HepG2 (cell line): ENCODE data around the gene PRRT1. TPM values are rescaled to one million over a fixed set of nuclear protein-coding genes. Genes with fewer than 3 reads are reported as not detected.

Experiments used
- MTF2 ChIP-seq: sonication (generic); formaldehyde crosslinking; IDR thresholded peaks from 2 replicates; pipeline ENCODE4 v1.5.0; 2020; ENCODE audit warnings: missing genetic modification reagents, borderline replicate concordance
- POLR2AphosphoS5 ChIP-seq: IDR thresholded peaks from 2 replicates; pipeline ENCODE4 v1.6.1; 2012; ENCODE audit warnings: low read depth, low read length
- SIN3A ChIP-seq: IDR thresholded peaks from 2 replicates; pipeline ENCODE4 v1.6.1; 2011; ENCODE audit warnings: low read depth, mild to moderate bottlenecking, control low read depth, low read length, borderline replicate concordance
- ZFP37 ChIP-seq: sonication (generic); formaldehyde crosslinking; IDR thresholded peaks from 2 replicates; pipeline ENCODE4 v1.4.0; 2020; ENCODE audit warnings: missing genetic modification reagents, borderline replicate concordance
- ZNF253 ChIP-seq: sonication (generic); formaldehyde crosslinking; IDR thresholded peaks from 2 replicates; pipeline ENCODE4 v1.8.0; 2022; ENCODE audit warnings: mild to moderate bottlenecking, missing genetic modification reagents, borderline replicate concordance
- ZNF33A ChIP-seq: sonication (generic); formaldehyde crosslinking; IDR thresholded peaks from 2 replicates; pipeline ENCODE4 v1.5.1; 2020; ENCODE audit warnings: missing genetic modification reagents, mild to moderate bottlenecking, moderate library complexity, borderline replicate concordance
- polyA plus RNA-seq, 8 experiments: library from polyadenylated mRNA; depleted of rRNA in 3 of 8; stranded (reverse) in 7 of 8; unstranded in 1 of 8; fragments of >200 nt; fragmentation: Illumina TruSeq in 4 of 8; extraction: Trizol in 4 of 8; gene quantifications; 2 replicates each; pipeline versions ENCODE4 v1.2.1 to v1.2.3, GENCODE V29; 2011 to 2016; ENCODE audit warnings: low read depth in 4 of 8, missing spikeins in 1 of 8, mixed read lengths in 1 of 8; ENCODE audit not compliant: insufficient read depth in 1 of 8
- total RNA-seq, 5 experiments: library from RNA; depleted of rRNA; stranded (reverse); fragments of >200 nt; fragmentation: Illumina TruSeq; extraction: Trizol; gene quantifications; 2 replicates each; pipeline ENCODE4 v1.2.3, GENCODE V29; 2016; ENCODE audit warnings: low read depth in 1 of 5
- TF ChIP-seq, protein P1 (sequence below): sonication (generic); formaldehyde crosslinking; IDR thresholded peaks from 2 replicates; pipeline ENCODE4; 2020; ENCODE audit warnings: missing genetic modification reagents, mild to moderate bottlenecking, borderline replicate concordance
- TF ChIP-seq, protein P2 (sequence below): sonication (generic); formaldehyde crosslinking; conservative IDR thresholded peaks from 2 replicates; pipeline ENCODE4 v1.4.0; 2020; ENCODE audit warnings: mild to moderate bottlenecking, missing genetic modification reagents, moderate library complexity

Gene PRRT1
- total and polyA plus RNA-seq, 2 of the 13 experiments (the other 11 are each of a cell fraction or from before 2014, with no cell fraction given), result 0.64 to 1.4 TPM

DNA sequence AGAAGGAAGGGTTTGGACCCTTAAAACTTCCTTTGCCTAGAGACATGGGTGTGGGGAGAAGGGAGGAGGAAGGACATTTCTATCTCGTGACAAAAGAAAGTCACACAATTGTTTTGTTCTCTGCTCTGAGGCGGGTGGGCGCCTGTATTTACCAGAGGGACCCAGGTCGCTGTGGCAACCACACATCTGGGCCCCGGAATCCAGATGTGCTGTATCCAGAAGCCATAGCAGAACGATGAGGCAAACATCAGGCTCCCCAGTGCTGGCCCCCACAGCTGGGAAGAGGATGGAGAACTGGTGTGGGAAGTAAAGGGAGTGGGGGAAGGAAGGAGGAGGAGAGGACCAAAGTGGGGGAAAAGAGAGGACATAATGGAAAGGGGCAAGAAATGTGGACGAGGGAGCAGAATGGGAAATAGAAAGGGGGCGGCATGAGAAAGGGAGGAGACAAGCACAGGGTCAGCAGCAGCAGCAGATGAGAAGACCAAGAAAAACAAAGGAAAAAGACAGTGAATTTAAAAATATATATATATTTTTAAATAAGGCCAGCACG is 39.2 kb downstream of the PRRT1 start (continued):
- no peak for TF ChIP-seq ZNF33A
- no peak for TF ChIP-seq POLR2AphosphoS5
- TF ChIP-seq ZFP37 (CRISPR knock-in tag), result no peak
- TF ChIP-seq ZNF253 (CRISPR knock-in tag), result no peak
- TF ChIP-seq, protein P1, sequence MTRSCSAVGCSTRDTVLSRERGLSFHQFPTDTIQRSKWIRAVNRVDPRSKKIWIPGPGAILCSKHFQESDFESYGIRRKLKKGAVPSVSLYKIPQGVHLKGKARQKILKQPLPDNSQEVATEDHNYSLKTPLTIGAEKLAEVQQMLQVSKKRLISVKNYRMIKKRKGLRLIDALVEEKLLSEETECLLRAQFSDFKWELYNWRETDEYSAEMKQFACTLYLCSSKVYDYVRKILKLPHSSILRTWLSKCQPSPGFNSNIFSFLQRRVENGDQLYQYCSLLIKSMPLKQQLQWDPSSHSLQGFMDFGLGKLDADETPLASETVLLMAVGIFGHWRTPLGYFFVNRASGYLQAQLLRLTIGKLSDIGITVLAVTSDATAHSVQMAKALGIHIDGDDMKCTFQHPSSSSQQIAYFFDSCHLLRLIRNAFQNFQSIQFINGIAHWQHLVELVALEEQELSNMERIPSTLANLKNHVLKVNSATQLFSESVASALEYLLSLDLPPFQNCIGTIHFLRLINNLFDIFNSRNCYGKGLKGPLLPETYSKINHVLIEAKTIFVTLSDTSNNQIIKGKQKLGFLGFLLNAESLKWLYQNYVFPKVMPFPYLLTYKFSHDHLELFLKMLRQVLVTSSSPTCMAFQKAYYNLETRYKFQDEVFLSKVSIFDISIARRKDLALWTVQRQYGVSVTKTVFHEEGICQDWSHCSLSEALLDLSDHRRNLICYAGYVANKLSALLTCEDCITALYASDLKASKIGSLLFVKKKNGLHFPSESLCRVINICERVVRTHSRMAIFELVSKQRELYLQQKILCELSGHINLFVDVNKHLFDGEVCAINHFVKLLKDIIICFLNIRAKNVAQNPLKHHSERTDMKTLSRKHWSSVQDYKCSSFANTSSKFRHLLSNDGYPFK (CRISPR knock-in tag), result no peak
- no peak for TF ChIP-seq SIN3A
- no peak for TF ChIP-seq MTF2 (CRISPR knock-in tag)
- TF ChIP-seq, protein P2, sequence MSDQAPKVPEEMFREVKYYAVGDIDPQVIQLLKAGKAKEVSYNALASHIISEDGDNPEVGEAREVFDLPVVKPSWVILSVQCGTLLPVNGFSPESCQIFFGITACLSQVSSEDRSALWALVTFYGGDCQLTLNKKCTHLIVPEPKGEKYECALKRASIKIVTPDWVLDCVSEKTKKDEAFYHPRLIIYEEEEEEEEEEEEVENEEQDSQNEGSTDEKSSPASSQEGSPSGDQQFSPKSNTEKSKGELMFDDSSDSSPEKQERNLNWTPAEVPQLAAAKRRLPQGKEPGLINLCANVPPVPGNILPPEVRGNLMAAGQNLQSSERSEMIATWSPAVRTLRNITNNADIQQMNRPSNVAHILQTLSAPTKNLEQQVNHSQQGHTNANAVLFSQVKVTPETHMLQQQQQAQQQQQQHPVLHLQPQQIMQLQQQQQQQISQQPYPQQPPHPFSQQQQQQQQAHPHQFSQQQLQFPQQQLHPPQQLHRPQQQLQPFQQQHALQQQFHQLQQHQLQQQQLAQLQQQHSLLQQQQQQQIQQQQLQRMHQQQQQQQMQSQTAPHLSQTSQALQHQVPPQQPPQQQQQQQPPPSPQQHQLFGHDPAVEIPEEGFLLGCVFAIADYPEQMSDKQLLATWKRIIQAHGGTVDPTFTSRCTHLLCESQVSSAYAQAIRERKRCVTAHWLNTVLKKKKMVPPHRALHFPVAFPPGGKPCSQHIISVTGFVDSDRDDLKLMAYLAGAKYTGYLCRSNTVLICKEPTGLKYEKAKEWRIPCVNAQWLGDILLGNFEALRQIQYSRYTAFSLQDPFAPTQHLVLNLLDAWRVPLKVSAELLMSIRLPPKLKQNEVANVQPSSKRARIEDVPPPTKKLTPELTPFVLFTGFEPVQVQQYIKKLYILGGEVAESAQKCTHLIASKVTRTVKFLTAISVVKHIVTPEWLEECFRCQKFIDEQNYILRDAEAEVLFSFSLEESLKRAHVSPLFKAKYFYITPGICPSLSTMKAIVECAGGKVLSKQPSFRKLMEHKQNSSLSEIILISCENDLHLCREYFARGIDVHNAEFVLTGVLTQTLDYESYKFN (CRISPR knock-in tag), result no peak
